ENCODE results near the gene ABR. TPM values are rescaled to one million over a fixed set of nuclear protein-coding genes. Genes with fewer than 3 reads are reported as not detected.
A peak's percentile ranks its signal among the peaks of the same experiment; 100 is the strongest.

The ABR gene
- total and polyA plus RNA-seq, 12 donors: 5.3 to 152 (median 105) TPM

- H3K36me3 ChIP-seq (replicated peaks in 1 of 2): no peaks in the 10 kb centered on the region
- H3K4me1 ChIP-seq (replicated peaks in 1 of 2): peaks cover 5 to 14% of the 10 kb centered on the region in 2 donors
- peak overlapping the region in 1 of 4 donors; percentile 63 for H3K4me3 ChIP-seq
- DNase-seq: peak in 5 of 7 donors; percentile 38 to 67 (median 49)
- no peaks in the 10 kb centered on the region for H3K9me3 ChIP-seq (replicated peaks in 1 of 3)
- WGBS, 4 donors: 16 to 46% (median 27%) methylated on average over 22 to 58 of the region's 58 CpGs
- intact Hi-C loops (cut with DNase I): no loop called here
- peak overlapping the region in 2 of 5 donors; percentile 62 to 76 for H3K27ac ChIP-seq
- no peak for TF ChIP-seq POLR2A (IDR thresholded peaks at IDR 0.05)
- TF ChIP-seq, protein P1, sequence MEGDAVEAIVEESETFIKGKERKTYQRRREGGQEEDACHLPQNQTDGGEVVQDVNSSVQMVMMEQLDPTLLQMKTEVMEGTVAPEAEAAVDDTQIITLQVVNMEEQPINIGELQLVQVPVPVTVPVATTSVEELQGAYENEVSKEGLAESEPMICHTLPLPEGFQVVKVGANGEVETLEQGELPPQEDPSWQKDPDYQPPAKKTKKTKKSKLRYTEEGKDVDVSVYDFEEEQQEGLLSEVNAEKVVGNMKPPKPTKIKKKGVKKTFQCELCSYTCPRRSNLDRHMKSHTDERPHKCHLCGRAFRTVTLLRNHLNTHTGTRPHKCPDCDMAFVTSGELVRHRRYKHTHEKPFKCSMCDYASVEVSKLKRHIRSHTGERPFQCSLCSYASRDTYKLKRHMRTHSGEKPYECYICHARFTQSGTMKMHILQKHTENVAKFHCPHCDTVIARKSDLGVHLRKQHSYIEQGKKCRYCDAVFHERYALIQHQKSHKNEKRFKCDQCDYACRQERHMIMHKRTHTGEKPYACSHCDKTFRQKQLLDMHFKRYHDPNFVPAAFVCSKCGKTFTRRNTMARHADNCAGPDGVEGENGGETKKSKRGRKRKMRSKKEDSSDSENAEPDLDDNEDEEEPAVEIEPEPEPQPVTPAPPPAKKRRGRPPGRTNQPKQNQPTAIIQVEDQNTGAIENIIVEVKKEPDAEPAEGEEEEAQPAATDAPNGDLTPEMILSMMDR (IDR thresholded peaks at IDR 0.05): no peak
- H3K27me3 ChIP-seq: peaks cover 35% of the 10 kb centered on the region
Observed at GRCh38 chr17:1227917-1228780, 48.4 kb upstream of the ABR start.

DNA sequence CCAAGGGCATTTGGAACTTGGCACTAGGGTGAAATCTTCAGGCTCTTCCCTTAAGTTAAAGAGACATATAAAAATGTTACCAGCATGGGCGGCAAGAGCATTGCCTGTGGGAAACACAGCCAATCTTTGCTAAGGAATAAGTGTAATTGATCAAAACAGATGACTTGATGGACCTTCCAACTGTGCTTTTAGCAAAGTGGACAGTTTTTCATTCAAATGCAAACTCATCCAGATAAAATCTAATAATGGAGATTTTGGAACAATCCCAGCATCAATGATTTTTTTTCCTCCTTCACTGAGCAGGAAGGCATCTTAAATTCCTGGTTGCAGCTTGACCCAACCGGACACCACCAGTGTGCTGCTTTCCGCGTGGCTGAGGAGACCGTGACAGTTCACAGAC, 47.6 kb upstream of the ABR start:
- DNase-seq: no peak
- Histone ChIP-seq H3K4me3 (peak overlapping the region in 1 of 4 donors; percentile 63), H3K9me3 (replicated peaks in 1 of 3) (no peaks in the 10 kb centered on the region), H3K27me3 (peaks cover 35% of the 10 kb centered on the region), H3K4me1 (replicated peaks in 1 of 2) (peaks cover 5 to 14% of the 10 kb centered on the region in 2 donors), H3K27ac (no peak overlapping the region), H3K36me3 (replicated peaks in 1 of 2) (no peaks in the 10 kb centered on the region)
- WGBS, 4 donors: 63 to 87% (median 79%) methylated on average over 5 of the region's 5 CpGs
- TF ChIP-seq POLR2A (IDR thresholded peaks at IDR 0.05): no peak
- TF ChIP-seq, protein P1 (IDR thresholded peaks at IDR 0.05): no peak
- intact Hi-C loops (cut with DNase I): no loop called here

DNA sequence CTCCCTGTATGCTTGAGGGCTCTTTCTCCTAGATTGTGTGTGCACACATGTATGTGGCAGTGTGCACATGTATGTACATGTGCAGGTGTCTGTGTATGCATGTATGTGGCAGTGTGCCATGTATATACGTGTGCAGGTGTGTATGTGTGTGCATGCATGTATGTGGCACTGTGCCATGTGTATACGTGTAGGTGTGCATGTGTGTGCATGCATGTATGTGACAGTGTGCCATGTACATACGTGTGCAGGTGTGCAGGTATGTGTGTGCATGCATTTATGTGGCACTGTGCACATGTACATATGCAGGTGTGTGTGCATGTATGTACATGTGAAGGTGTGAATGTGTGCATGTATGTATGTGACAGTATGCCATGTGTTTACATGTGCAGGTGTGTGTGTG, 46.5 kb upstream of the ABR start:
- no peak for TF ChIP-seq POLR2A (IDR thresholded peaks at IDR 0.05)
- TF ChIP-seq, protein P1 (IDR thresholded peaks at IDR 0.05): no peak
- no peaks in the 10 kb centered on the region for H3K9me3 ChIP-seq (replicated peaks in 1 of 3)
- peaks cover 5 to 14% of the 10 kb centered on the region in 2 donors for H3K4me1 ChIP-seq (replicated peaks in 1 of 2)
- intact Hi-C loops (cut with DNase I): no loop called here
- no peak overlapping the region for H3K4me3 ChIP-seq
- H3K36me3 ChIP-seq (replicated peaks in 1 of 2): no peaks in the 10 kb centered on the region
- H3K27ac ChIP-seq: no peak overlapping the region
- peaks cover 36% of the 10 kb centered on the region for H3K27me3 ChIP-seq
- no peak for DNase-seq
- 59 to 73% (median 63%) methylated on average over 2 to 3 of the region's 3 CpGs for WGBS, 4 donors

- DNase-seq: no peak
- no peaks in the 10 kb centered on the region for H3K36me3 ChIP-seq (replicated peaks in 1 of 2)
- no peak overlapping the region for H3K27ac ChIP-seq
- H3K9me3 ChIP-seq (replicated peaks in 1 of 3): no peaks in the 10 kb centered on the region
- no peak overlapping the region for H3K4me3 ChIP-seq
- 77 to 89% (median 83%) methylated on average over 7 of the region's 7 CpGs for WGBS, 4 donors
- TF ChIP-seq, protein P1 (IDR thresholded peaks at IDR 0.05): no peak
- TF ChIP-seq POLR2A (IDR thresholded peaks at IDR 0.05): no peak
- peaks cover 25% of the 10 kb centered on the region for H3K27me3 ChIP-seq
- intact Hi-C loops (cut with DNase I): no loop called here
- H3K4me1 ChIP-seq (replicated peaks in 1 of 2): peaks cover 5% of the 10 kb centered on the region in 2 donors
Observed at GRCh38 chr17:1224330-1224729, 44.5 kb upstream of the ABR start.

Data from adrenal gland (tissue), 12 donors.